Astrocyte (in vitro differentiated cells and primary cell): ENCODE results near the gene BET1. TPM values are rescaled to one million over a fixed set of nuclear protein-coding genes. Genes with fewer than 3 reads are reported as not detected.

Experiments used
- DNase-seq: peaks from one replicate; pipeline ENCODE4 v3.0.0-alpha.2; 2010; ENCODE audit warnings: low read depth
- FAIRE-seq: peaks from 2 replicates; lab custom pipeline; 2011; peaks lifted over from hg19 to GRCh38; lab: Jason Lieb, UNC
- H2AFZ ChIP-seq: 2 replicates; pipeline ENCODE4 v1.6.0; 2012; ENCODE audit warnings: low read depth, low read length, inconsistent platforms
- H3K27ac ChIP-seq: 2 replicates; pipeline ENCODE4 v1.5.1; 2011; ENCODE audit warnings: low read depth, low read length, inconsistent platforms
- H3K27me3 ChIP-seq: 2 replicates; pipeline ENCODE4 v1.6.0; 2011; ENCODE audit warnings: low read length, inconsistent platforms; ENCODE audit not compliant: insufficient read depth
- H3K36me3 ChIP-seq: 2 replicates; pipeline ENCODE4 v1.5.1; 2011; ENCODE audit warnings: low read length, inconsistent platforms; ENCODE audit not compliant: insufficient read depth
- H3K4me1 ChIP-seq: 2 replicates; pipeline ENCODE4 v1.5.1; 2011; ENCODE audit warnings: low read length, inconsistent platforms; ENCODE audit not compliant: insufficient read depth
- H3K4me2 ChIP-seq: 2 replicates; pipeline ENCODE4 v1.6.0; 2012; ENCODE audit warnings: low read length, inconsistent platforms
- H3K4me3 ChIP-seq: 2 replicates; pipeline ENCODE4 v1.5.1; 2011; ENCODE audit warnings: low read depth, mild to moderate bottlenecking, low read length, inconsistent platforms; ENCODE audit not compliant: insufficient read depth
- H3K79me2 ChIP-seq: 2 replicates; pipeline ENCODE4 v1.6.0; 2012; ENCODE audit warnings: mild to moderate bottlenecking, low read length, inconsistent platforms; ENCODE audit not compliant: insufficient read depth
- H3K9ac ChIP-seq: 2 replicates; pipeline ENCODE4 v1.6.0; 2012; ENCODE audit warnings: mild to moderate bottlenecking, low read length, inconsistent platforms
- H3K9me3 ChIP-seq: 2 replicates; pipeline ENCODE4 v1.5.1; 2012; ENCODE audit warnings: low read depth, mild to moderate bottlenecking, low read length, inconsistent platforms; ENCODE audit not compliant: insufficient read depth
- H4K20me1 ChIP-seq: 2 replicates; pipeline ENCODE4 v1.6.0; 2012; ENCODE audit warnings: low read length, inconsistent platforms; ENCODE audit not compliant: insufficient read depth
- H3K27ac Mint-ChIP-seq: one replicate; pipeline ENCODE4 v1.8.0; 2021; ENCODE audit warnings: mild to moderate bottlenecking, mixed read lengths; ENCODE audit not compliant: unreplicated experiment
- H3K27me3 Mint-ChIP-seq: one replicate; pipeline ENCODE4 v1.8.0; 2021; ENCODE audit warnings: low read depth, mixed read lengths; ENCODE audit not compliant: unreplicated experiment
- H3K36me3 Mint-ChIP-seq: one replicate; pipeline ENCODE4 v1.8.0; 2021; ENCODE audit warnings: low read depth, mixed read lengths; ENCODE audit not compliant: unreplicated experiment
- H3K4me1 Mint-ChIP-seq: one replicate; pipeline ENCODE4 v1.8.0; 2021; ENCODE audit warnings: low read depth, mixed read lengths; ENCODE audit not compliant: unreplicated experiment
- H3K4me3 Mint-ChIP-seq: one replicate; pipeline ENCODE4 v1.8.0; 2021; ENCODE audit warnings: mild to moderate bottlenecking, moderate library complexity, mixed read lengths; ENCODE audit not compliant: unreplicated experiment
- H3K9me3 Mint-ChIP-seq: one replicate; pipeline ENCODE4 v1.8.0; 2021; ENCODE audit warnings: mild to moderate bottlenecking, mixed read lengths; ENCODE audit not compliant: unreplicated experiment
- CTCF ChIP-seq: IDR thresholded peaks from 2 replicates; pipeline ENCODE4 v1.5.1; 2011; ENCODE audit warnings: low read depth, mild to moderate bottlenecking, inconsistent platforms, low read length, moderate library complexity; ENCODE audit not compliant: insufficient read depth
- EZH2 ChIP-seq: IDR thresholded peaks from 2 replicates; pipeline ENCODE4 v1.6.1; 2012; ENCODE audit warnings: mild to moderate bottlenecking, low read length, inconsistent platforms; ENCODE audit not compliant: insufficient read depth
- total RNA-seq: library from RNA; stranded (reverse); gene quantifications from 2 replicates; pipeline ENCODE4 v1.2.1, GENCODE V29; 2021

The BET1 gene
- total RNA-seq, 1 donor from 2014 or later: 37.4 TPM

GRCh38 chr7:93960986-93961385, 43.2 kb downstream of the BET1 start:
- no peaks in the 10 kb centered on the region for H3K36me3 Mint-ChIP-seq
- no peak overlapping the region for H3K27ac ChIP-seq
- no peak overlapping the region for H2AFZ ChIP-seq
- peaks cover 1% of the 10 kb centered on the region for H3K4me1 Mint-ChIP-seq
- H3K4me2 ChIP-seq: no peak overlapping the region
- no peaks in the 10 kb centered on the region for H3K9me3 Mint-ChIP-seq
- FAIRE-seq: no peak
- H3K27ac Mint-ChIP-seq: no peak overlapping the region
- TF ChIP-seq CTCF (no peak), EZH2 (no peak)
- H4K20me1 ChIP-seq: no peaks in the 10 kb centered on the region
- no peaks in the 10 kb centered on the region for H3K27me3 Mint-ChIP-seq
- H3K4me3 Mint-ChIP-seq: no peak overlapping the region
- no peaks in the 10 kb centered on the region for H3K79me2 ChIP-seq
- H3K4me3 ChIP-seq: no peak overlapping the region
- H3K4me1 ChIP-seq: peaks cover 3% of the 10 kb centered on the region
- no peak for DNase-seq
- H3K27me3 ChIP-seq: no peaks in the 10 kb centered on the region
- no peak overlapping the region for H3K9ac ChIP-seq
- no peaks in the 10 kb centered on the region for H3K36me3 ChIP-seq
- no peaks in the 10 kb centered on the region for H3K9me3 ChIP-seq

- no peak overlapping the region for H3K27ac ChIP-seq
- Mint-ChIP-seq H3K27me3 (no peaks in the 10 kb centered on the region), H3K9me3 (no peaks in the 10 kb centered on the region), H3K4me1 (peaks cover 1% of the 10 kb centered on the region), H3K36me3 (no peaks in the 10 kb centered on the region), H3K27ac (no peak overlapping the region), H3K4me3 (no peak overlapping the region)
- DNase-seq (no peak), FAIRE-seq (no peak)
- no peaks in the 10 kb centered on the region for H4K20me1 ChIP-seq
- peaks cover 3% of the 10 kb centered on the region for H3K4me1 ChIP-seq
- TF ChIP-seq EZH2: no peak
- TF ChIP-seq CTCF: no peak
- H3K9me3 ChIP-seq: no peaks in the 10 kb centered on the region
- H3K4me3 ChIP-seq: no peak overlapping the region
- H3K4me2 ChIP-seq: peak overlapping the region; percentile 49
- peak overlapping the region; percentile 28 for H2AFZ ChIP-seq
- H3K27me3 ChIP-seq: no peaks in the 10 kb centered on the region
- no peak overlapping the region for H3K9ac ChIP-seq
- H3K36me3 ChIP-seq: no peaks in the 10 kb centered on the region
- H3K79me2 ChIP-seq: no peaks in the 10 kb centered on the region
Measured at GRCh38 chr7:93958651-93959050, 45.5 kb downstream of the BET1 start.

DNA sequence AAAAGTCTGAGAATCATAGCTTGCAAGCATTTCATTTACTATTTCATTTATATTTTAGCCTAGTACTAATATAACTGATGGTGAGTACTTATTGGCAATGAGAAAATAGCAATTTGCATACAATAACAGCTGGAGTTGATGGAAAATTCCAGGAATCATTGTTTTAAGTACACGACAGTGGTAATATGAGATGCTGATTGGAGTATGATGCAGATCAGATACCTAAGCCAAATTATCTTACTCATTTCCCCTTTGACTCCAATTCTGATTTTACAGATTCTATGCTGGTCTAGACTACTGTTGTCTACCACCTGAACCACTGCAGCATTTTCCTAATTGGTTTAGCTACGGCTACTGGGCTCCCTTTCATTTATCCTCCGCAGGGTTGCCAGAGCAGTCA, 45.9 kb downstream of the BET1 start:
- peaks cover 1% of the 10 kb centered on the region for H3K4me1 Mint-ChIP-seq
- Histone ChIP-seq H3K79me2 (no peaks in the 10 kb centered on the region), H2AFZ (peak overlapping the region; percentile 28), H3K27me3 (no peaks in the 10 kb centered on the region), H3K4me3 (no peak overlapping the region), H4K20me1 (no peaks in the 10 kb centered on the region), H3K4me2 (peak overlapping the region; percentile 49), H3K9ac (no peak overlapping the region), H3K36me3 (no peaks in the 10 kb centered on the region), H3K9me3 (no peaks in the 10 kb centered on the region), H3K27ac (no peak overlapping the region), H3K4me1 (peaks cover 3% of the 10 kb centered on the region)
- H3K27me3 Mint-ChIP-seq: no peaks in the 10 kb centered on the region
- DNase-seq (peak; percentile 73), FAIRE-seq (peak; percentile 52)
- no peak overlapping the region for H3K4me3 Mint-ChIP-seq
- H3K27ac Mint-ChIP-seq: no peak overlapping the region
- no peak for TF ChIP-seq EZH2
- H3K36me3 Mint-ChIP-seq: no peaks in the 10 kb centered on the region
- no peaks in the 10 kb centered on the region for H3K9me3 Mint-ChIP-seq
